Activated CD4-positive, alpha-beta T cell treated with anti-CD3 and anti-CD28 coated beads, Interleukin-2, amount 50 U/mL, for 4 hours (primary cell): ENCODE data around the gene PTPA.

Experiments used
- DNase-seq, 2 experiments: peaks; one replicate each; pipeline ENCODE4 v3.0.0-alpha.2; 2020

The PTPA gene

DNA sequence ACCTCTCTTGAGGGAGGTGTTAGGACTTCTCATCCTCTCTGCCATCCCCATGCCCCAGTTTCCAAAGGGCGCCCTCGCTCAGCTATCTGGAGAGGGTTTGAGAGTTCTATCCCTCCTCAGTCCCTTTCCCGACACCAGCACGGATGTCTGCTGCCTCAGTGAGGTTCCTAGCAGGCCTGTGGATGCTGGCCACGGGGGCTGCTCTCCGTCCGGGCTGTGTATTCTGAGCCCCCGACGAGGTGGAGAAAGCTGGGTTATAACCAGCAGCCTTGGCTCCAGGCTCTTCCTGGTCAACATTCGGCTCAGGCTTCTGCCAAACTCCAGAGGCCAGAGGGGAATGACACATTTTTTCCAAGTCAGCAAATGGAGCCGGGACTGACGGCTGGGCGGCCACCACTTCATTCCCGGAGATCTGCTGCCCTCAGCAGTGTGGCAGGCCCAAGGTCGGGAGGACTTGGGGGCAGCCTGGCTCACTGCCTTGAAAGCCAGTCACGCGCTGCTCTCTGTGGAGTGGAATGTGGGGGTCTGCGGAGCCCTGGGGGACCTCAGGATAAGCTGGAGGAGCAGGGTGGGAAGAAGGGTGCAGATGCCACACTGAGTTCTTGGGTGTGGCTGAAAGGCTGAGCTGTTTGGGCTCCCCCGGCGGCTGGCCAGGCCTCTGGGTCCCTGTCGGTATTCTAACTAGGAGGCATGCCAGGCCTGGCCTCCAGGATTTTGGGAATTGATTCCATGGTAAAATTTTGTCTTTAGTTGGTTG is 27.4 kb downstream of the PTPA start:
- no peak for DNase-seq

DNA sequence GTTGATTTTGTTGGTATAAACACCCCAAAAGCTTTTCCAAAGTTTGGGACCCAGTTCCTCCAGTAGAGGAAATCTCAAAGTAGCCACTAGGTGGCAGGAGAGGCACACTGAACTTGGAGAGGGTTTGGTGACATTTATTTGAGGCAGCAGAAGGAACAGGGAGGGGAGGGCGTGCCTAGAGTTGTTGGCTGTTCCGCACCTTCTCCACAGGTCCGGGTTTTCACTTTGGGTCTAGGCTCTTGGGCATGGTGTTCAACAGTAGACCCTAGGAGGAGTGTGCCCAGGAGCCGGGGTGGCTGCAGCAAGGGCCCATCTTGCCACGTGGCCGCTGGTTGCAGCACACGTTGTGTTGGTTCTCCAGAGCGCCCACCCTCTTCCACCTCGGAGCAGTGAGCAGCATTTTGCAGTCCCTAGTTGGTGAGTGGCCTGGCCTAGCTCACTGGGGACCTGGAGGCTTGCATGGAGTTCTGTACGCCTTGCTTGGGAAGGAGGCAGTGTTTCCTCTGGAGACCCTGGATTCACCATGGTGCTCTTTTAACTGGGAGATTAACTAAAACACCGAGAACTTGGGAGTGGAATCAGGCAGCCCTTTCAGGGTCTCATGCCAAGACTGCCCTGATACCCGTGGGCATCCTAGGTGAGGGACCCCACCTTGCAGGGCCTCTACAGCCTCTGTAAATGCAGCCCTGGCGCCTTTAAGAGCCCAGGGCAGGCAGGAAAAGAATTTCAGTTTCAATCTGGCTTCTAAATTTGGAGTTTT is 28.2 kb downstream of the PTPA start:
- DNase-seq, result peak; percentile 65

DNA sequence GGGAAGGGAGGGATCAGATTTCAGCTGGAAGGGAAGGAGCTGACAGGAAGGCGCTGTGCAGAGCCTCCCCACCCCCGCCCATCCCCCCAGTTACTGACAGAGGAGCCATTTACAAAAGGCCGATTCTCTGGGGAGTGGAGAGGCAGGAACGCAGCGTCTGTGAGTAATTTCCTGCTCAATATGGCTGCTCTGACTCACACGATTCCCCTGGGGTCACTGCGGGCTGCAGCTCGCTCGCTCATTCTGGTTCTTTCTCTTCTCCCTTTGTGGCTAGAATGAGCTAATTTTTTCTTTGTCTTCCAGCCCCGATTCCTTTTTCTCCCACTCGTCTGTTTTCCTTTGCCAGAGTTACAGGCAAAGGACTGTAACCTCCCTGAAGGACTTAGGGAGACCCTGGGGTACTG is 28.8 kb downstream of the PTPA start:
- DNase-seq, result peak; percentile 75 to 78

DNA sequence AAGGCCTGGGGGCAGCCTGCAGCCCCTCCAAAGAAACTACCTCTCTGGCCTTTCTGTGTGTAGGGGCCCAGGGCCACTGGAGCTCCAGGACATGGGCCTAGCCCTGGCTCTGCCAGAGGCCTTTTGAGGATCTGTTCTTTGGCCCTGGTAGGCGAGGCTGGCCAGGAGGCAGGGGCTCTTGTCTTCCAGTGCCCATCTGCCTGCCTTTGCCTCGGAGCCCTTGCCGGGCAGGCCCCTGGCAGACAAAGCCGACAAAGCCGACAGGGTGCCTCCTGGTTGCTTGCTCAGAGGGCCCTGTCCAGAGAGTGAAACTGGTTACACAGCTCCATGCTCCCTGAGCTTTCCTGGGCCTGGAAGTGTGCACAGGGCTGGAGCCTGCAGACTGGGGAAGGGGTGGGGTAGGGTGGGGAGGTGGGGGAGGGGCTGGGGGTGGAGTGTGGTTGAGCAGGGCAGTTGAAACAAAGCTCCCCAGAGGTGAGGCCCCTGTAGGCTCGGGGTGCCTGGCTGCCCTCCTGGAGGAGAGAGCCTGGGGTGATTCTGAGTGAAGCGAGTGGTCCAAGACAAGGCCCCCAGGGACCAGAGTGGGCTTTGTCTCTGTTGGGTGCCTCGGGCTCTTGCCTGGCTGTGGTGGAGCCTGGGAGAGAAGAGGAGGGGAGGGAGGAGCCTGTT is 29.3 kb downstream of the PTPA start:
- DNase-seq, result no peak

DNA sequence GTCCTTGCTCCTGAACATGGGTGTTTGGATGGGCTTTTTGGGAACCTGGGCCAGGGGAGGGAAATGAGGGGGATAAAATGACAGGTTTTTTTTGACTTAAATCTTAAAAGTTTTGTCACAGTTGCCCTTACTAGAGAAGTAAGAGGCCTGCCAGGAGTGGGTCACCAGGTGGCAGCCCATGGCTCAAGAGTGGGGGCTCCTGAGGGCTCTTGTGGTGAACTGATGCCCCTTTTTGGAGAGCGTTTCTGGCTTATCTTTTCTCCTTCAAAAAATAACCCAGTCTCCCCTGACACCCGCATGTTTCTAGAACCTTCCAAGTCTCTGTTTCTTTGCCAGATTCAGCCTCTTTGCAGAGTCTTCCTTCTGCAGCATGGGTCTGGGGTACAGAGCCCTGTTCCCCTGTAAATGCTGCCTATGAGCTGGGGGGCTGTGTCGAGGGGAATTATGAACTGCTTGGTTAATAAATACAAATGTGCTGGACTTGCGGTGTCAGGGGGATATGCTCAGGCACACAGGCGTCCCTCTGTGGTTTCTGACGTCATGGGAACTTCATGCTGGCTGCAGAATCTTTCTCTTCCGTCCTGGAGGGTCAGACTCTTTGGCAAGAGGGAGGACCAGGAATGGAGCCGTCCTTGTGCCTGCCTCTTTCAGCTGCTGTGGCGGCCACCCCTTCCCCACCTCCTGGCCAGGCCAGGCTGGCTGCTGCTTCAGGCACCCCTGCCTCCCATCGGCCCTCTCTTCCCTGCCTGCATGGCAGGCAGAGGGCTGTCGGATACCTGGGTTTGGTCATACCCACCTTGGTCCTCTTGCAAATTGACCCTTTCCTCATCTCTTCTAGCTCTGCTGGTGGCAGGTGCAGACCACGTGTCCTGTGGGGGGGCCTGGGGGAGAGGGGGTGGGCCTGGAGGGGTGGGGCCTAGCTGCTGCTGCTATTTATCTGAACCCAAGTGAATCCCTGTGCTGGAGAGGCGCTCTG is 30.1 kb downstream of the PTPA start:
- DNase-seq, result no peak

DNA sequence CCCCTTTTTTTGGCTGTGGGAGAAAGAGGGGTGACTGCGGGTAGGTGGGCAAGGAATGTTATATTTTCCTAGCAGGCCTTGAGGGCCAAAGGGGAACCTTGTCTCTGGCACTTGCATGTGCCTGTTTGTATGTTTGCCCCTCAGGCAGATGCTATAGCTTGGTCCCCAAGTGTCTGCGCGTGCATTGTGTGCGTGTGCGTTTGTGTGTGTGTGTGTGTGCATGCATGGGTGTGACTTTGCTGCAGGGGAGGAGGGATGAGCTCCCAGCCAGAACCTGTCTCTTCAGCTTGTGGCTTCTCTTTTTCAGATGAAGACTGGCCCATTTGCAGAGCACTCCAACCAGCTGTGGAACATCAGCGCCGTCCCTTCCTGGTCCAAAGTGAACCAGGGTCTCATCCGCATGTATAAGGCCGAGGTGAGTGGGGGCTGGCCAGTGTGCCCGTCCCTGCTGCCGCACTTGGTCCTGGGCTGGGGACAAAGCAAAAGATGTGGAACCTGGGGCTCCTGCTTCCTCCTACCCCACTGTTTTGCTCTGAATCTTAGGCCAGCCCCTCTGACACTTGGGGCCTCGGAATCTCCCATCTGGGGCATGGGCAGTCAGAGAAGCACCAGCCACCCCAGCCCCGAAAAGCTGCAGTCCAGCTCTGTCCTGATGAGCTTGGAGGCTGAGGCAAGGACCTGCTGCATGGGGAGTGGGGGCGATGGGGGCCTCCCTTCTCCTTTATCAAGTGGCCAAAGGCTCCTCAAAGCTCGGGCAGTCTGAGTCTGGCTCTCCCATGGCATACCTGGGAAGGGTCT is 31.1 kb downstream of the PTPA start:
- DNase-seq, result no peak

DNA sequence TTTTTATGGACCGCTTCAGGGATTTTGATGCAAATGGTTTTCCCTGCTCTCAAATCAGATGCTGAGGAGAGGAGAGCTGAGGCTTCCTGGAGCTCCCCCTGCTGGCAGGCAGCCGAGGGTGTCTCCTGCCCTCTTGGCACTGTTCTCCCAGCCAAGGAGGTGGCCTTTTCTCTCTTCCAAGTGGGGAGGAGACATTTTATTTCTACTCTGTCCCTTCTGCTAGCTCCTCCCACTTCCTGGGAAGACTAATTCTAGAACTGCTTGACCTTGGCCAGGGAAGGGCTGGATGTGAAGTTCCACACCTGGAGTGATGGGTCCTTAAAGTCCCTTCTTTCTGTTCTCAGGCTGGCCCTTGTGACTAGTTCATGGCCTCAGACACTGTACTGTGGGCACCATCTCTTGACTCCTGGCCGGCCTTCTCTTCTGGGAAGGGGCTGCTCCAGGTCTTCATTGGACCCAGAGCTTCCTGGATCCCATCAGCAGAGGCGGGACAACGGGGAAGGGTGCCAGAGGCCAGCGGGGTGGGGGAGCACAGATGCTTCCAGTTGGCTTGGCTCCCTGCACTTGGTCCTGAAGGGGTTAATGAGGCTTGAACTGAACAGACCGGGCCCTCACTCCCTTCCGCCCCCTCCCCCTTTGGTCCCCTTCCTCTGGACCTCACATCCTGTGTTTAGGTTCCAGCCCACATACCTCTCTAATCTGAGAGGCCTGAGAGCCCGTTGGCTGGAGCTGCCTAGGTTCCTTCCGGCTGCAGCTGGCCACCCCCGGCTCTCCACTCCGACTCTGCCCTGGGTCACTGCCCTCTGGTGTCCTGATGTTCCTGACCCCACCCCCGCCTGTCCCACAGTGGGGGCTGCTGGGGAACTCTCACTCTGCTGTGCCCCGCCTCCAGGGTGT is 32.1 kb downstream of the PTPA start:
- DNase-seq, result peak; percentile 72 to 76

DNA sequence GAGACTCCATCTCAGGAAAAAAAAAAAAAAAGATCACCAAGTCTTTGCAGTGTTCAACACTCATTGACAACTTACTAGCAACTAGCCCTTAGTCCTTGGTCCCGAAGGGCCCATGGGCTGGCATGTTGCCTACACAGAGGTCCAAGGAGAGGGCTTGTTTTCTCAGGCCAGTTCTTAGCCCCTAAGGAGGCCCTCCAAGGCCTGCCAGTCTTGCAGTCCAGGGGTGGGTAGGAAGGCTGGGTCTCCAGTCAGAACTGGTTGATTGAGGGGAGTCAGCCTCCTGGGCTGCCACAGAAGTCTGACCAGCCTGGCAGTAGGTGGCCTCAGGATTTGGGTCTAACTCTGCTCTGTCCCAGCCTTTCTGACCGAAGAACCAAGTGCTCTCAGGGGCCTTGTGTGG is 34.1 kb downstream of the PTPA start:
- DNase-seq, result no peak

DNA sequence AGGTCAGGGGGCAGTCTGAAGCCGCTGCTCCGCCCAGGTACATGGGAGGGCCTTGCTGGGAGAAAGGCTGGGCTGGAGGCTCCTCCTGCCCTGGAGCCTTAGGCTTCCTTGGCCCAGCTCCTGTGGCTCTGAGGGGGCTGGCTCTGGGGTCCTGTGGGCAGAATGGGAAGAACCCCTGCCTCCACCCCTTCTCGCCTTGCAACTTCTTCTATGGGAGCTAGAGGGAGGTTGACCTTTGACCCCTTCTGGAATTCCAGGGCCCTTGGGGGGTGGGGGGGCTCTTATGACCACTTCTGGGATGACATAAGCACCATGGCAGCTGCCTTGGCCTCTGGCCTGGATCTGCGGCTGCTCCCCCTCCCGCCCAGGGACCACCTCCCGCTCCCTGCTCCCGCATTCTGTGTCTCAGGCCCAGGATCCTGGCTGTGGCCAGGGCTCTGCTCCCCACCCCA is 34.7 kb downstream of the PTPA start:
- DNase-seq, result no peak

DNA sequence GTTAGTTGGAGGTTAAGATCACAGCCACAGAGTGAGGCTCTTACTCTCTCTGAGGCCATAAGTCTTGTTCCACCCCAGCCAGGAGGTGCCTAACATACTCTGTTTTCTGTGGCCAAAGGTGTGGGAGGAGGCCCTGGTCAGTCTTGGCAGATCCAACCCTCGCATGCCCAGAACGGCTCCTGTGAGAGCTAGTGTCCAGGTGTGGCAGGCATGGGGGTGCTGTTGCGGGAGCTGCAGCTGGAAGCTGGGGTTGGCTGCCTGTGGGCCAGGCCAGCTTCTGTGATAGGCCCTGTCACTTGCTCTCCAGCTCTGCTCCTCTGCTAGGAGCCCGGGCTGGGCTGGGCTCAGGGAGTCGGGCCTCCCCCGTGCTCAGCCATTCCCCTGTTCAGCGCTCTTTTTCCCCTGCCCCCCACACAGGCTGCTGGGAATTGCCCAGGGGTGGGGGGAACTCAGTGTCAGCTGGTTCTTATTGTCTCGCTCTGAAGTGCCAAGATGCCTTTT is 35.3 kb downstream of the PTPA start:
- DNase-seq, result no peak

DNA sequence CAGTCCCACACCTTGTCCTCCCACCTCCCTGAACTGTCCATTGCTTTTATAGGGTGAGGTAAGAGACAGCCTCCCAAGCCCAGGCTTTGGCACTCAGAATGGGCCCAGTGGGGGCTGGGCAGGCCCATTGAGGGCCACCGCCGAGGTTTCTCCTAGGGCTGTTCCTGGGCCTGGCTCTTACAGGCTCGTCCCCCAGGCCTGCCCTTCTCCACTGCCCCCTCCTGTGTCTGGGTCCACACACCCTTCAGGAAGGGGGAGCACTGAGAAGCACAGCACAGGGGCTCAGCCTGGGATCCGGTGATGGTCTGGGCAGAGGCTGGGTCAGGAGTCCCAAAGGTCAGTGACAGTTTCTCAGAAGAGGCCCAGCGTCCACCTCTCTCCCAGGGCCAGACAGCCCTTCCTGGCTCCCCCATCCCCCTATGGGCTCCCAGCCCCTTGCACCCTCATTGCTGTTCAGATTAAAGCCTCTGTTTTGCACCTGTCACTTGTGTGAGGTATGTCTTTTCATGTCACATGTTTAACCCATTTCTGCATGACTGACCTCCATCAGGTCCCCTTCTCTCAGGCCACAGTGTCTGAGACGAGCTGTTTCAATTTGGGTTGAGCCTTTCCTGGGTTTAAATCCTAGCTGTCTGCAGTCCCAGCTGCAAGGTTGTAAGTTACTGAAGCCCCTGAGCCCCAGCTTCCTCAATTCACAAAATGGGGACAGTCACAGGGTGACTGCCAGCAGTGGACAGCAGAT is 37.4 kb downstream of the PTPA start:
- DNase-seq, result no peak

DNA sequence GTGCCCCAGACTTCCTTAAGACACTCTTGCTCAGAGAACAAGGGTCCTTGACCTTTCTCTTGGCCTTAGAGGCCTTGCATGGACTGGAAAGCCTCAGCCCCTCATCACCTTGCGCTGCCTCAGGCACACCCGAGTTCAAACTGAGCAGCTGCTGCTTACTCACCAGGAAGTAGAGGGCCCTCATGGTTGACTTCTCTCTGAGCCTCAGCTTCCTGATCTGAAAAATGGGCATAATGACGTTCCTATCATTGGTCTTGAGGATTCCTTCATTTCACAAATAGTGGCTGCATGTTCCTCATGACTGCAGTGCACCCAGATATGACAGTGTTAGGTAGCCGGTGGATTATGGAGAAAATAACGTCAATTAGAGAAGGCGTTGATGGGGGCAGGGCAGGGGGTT is 38.2 kb downstream of the PTPA start:
- no peak for DNase-seq

DNA sequence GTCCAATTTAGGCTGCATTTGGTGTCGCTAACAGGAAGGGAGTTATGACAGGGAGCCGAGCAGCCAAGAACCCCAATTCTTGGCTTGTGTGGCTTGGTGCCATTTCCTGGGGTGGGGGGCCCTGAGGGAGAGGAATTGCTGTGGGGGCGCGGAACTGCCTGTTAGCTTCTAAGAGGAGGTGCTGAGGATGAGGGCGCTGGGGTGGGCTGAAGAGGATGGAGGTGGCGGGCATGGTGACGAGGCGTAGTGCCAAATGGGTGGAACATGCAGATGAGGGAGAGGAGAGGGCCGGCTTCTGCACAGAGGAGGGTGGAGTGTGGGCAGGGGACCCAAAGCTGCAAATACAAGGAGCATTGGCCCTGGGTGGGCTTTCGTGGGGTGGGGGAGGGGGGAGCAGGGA is 38.9 kb downstream of the PTPA start:
- DNase-seq, result no peak

DNA sequence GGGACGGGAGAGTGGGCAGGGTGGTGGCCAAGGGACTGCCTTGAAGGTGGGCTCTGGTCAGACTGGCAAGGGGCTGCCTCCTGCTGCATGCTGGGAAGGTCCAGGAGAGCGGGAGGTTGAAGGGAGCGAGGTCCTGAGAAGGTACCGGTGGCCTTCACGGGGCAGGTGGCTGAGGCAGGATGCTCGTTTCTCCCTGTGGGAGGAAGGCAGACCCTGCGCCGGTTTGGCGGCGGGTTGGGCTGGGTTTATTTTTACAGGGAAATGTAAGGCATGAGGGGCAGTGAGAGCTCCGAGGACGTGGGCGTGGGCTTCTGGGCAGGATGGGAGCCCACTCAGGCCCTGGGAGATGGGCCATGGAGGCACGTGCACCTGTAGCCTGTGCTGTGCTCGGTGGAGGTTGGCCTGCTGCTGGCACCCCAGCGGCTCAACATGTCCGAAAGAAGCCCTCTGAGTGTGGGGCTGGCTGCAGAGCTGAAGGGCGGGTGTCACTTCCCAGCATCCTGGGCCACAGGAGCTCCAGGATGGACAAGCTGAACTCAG is 39.5 kb downstream of the PTPA start:
- DNase-seq, result no peak

DNA sequence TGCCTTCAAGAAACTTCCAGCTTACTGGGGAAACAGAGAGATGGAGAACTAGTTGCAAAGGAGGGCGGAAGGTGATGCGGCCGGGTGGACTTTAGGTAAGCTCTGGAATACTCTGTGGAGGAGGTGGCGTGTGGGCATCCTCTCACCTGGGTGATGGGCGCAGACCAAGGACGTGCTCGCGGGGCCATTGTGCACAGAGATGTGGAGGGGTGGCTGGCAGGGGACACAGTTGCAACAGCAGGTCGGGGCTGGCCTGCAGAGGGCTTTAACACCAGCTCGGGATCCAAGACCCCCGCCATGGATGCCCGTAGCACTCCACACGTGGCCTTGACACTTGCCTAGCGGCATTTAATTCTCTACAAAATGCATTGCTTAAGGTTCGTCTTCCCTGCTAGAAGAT is 40.3 kb downstream of the PTPA start:
- no peak for DNase-seq

DNA sequence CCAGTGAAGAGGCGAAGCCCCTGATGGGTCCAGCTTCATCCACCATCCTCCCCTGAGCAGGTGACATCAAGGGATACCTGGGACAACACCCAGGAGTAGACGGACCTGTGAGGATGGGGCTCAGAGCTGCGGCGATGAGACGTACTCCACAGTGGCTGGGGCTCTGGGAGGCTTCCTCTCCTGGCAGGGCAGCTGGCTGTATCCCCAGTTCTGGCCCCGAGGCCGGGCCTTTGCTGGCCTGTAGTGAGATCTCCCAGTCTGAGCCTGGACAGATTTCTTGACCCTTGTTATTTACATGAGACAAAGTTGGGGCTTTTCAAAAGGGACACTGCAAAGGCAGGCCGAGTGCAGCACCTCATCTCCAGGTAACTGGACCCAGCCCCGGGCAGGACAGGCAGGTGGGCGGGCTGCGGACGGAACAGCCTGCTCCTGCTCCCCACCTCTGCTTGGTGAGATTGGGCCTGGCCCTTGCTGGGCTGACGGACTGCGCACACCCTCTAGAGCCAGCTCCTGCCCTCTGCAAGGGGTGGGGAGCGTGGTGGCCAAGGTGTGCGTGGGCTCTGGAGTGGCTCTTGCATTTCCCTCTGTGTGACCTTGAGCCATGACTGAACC is 43.8 kb downstream of the PTPA start:
- no peak for DNase-seq

DNA sequence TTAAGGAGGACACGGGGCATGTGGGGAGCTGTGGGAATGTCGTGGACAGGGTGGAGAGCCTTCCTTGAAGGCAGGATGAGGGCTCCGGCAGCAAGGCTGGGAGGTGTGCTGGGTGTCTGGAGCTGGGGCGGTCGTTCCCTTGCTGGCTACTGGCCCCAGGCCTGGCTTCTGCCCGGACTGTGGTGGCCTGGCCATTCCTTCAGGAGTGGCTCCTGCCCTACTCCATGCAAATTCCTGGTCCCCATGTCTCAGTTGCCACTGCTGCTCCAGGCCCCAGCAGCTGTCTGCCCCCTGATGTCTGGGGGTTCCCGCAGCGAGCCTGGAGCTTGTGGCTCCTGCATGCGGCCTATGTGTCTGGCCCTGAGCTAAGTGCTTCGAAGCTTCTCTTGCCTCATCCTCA is 44.9 kb downstream of the PTPA start:
- no peak for DNase-seq

DNA sequence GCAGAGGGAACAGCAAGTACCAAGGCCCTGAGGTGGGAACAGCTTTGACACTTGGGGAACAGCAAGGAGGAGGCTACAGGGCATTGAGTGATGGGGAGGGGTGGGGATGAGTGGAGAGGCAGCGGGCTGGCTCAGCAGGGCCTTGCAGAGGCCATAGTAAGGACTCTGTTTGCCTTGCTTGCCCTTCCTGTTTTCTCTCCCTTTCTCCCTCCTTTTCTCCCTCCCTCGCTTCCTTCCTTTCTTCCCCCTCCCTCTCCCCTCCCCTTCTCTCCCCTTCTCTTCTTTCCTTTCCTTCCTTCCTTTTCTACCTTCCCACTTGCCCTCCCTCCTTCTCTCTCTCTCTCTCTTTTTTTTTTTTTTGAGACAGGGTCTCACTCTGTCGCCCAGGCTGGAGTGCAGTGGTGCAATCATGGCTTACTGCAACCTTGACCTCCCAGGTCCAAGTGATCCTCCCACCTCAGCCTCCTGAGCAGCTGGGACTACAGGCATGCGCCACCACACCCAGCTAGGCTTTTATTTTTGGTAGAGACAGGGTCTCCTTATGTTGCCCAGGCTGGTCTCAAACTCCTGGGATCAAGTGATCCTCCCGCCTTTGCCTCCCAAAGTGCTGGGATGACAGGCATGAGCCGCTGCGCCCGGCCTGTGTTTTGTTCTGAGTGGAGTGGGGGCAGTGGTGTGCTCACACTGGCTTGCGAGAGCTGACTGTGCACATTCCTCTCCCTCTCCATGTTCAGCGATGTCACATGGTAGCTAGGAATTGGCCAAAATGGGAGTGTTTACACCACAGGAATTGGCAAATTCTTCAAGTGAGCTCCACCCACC is 49.7 kb downstream of the PTPA start:
- DNase-seq, result no peak
